GM12878 (cell line): Measurements from ENCODE around the gene KDM4D. TPM values are rescaled to one million over a fixed set of nuclear protein-coding genes. Genes with fewer than 3 reads are reported as not detected.

Experiments used
- ATAC-seq: fragments of 200-7000 bp; cut with Tn5 transposase; 3 replicates; pipeline ENCODE4 v1.9.1; 2020; ENCODE audit warnings: mild to moderate bottlenecking, moderate library complexity
- BruUV-seq: library from RNA; stranded (reverse); fragments of 400-500 nt; replicated peaks from 2 replicates; lab custom pipeline; 2021; lab: Mats Ljungman, UMichigan
- CTCF ChIA-PET: fragments of 300-600 bp; sonication (Branson Sonifier 250); formaldehyde crosslinking; extraction: SDS; loops from one replicate; lab custom pipeline; 2021; ENCODE audit warnings: inconsistent platforms; lab: Yijun Ruan, JAX
- POLR2A ChIA-PET: fragments of 350-600 bp; formaldehyde crosslinking; extraction: SDS; loops from one replicate; lab custom pipeline; 2021; ENCODE audit warnings: inconsistent platforms; lab: Charles Lee
- RAD21 ChIA-PET: fragments of 300-600 bp; sonication (Branson Sonifier 250); formaldehyde crosslinking; loops from one replicate; lab custom pipeline; 2023; ENCODE audit warnings: antibody characterized with exemption; ENCODE audit not compliant: unreplicated experiment; lab: Charles Lee
- SMC1A ChIA-PET: fragments of 300-600 bp; sonication (Branson Sonifier 250); formaldehyde crosslinking; loops from one replicate; lab custom pipeline; 2023; ENCODE audit not compliant: unreplicated experiment, uncharacterized antibody; lab: Charles Lee
- DNase-seq: peaks from one replicate; pipeline ENCODE4 v3.0.0-alpha.2; 2011; ENCODE audit warnings: low read depth, low spot score
- FAIRE-seq: peaks from 3 replicates; lab custom pipeline; 2011; peaks lifted over from hg19 to GRCh38; lab: Jason Lieb, UNC
- H2AFZ ChIP-seq: 2 replicates; pipeline ENCODE4 v1.6.0; 2011; ENCODE audit warnings: low read depth, low read length, control low read depth; ENCODE audit not compliant: control insufficient read depth
- H3K27ac ChIP-seq: 2 replicates; pipeline ENCODE4 v1.5.1; 2011; ENCODE audit warnings: control low read depth; ENCODE audit not compliant: control insufficient read depth, insufficient read depth
- H3K27me3 ChIP-seq, 2 experiments: replicated peaks in 1 of 2; 2 replicates each; pipeline versions ENCODE4 v1.6.0 to v1.6.1; 2011; ENCODE audit warnings: low read length in 1 of 2; ENCODE audit not compliant: control insufficient read depth in 2 of 2, insufficient read depth in 2 of 2
- H3K36me3 ChIP-seq, 2 experiments: 2 replicates each; pipeline ENCODE4 v1.5.1; 2011; ENCODE audit warnings: low read length in 1 of 2; ENCODE audit not compliant: control insufficient read depth in 2 of 2, insufficient read depth in 2 of 2
- H3K4me1 ChIP-seq: 2 replicates; pipeline ENCODE4 v1.6.1; 2011; ENCODE audit warnings: mild to moderate bottlenecking, low read length, moderate library complexity, mixed read lengths; ENCODE audit not compliant: control insufficient read depth, insufficient read depth
- H3K4me2 ChIP-seq: 2 replicates; pipeline ENCODE4 v1.6.0; 2011; ENCODE audit warnings: control low read depth; ENCODE audit not compliant: control insufficient read depth, insufficient read depth
- H3K4me3 ChIP-seq: fragments of 200-600 bp; sonication (generic); 2 replicates; pipeline ENCODE4 v1.5.1; 2016
- H3K79me2 ChIP-seq: 2 replicates; pipeline ENCODE4 v1.6.0; 2011; ENCODE audit warnings: low read length; ENCODE audit not compliant: control insufficient read depth, insufficient read depth
- H3K9ac ChIP-seq: 2 replicates; pipeline ENCODE4 v1.8.0; 2011; ENCODE audit warnings: low read length, control low read depth, mixed read lengths; ENCODE audit not compliant: control insufficient read depth, insufficient read depth
- H3K9me3 ChIP-seq: replicated peaks from 3 replicates; pipeline ENCODE4 v1.5.1; 2011; ENCODE audit warnings: mild to moderate bottlenecking, low read length; ENCODE audit not compliant: control insufficient read depth, insufficient read depth
- H4K20me1 ChIP-seq: 2 replicates; pipeline ENCODE4 v1.6.0; 2011; ENCODE audit not compliant: control insufficient read depth, insufficient read depth
- E2F4 ChIP-seq: IDR thresholded peaks from 2 replicates; pipeline ENCODE4 v1.6.1; 2012; ENCODE audit warnings: low read depth, low read length, improper control_type of control experiment
- HCFC1 ChIP-seq: fragments of 150-350 bp; IDR thresholded peaks from 2 replicates; pipeline ENCODE4 v1.6.1; 2014; ENCODE audit warnings: low read length
- HDAC2 ChIP-seq: fragments of 200-600 bp; sonication (generic); IDR thresholded peaks from 2 replicates; pipeline ENCODE4 v1.6.1; 2017
- KAT2A ChIP-seq: conservative IDR thresholded peaks from 2 replicates; pipeline ENCODE4 v1.6.1; 2011; ENCODE audit warnings: low read depth, low read length; ENCODE audit not compliant: control insufficient read depth
- MLLT1 ChIP-seq: fragments of 450-650 bp; IDR thresholded peaks from 2 replicates; pipeline ENCODE4 v1.6.1; 2016; ENCODE audit warnings: mild to moderate bottlenecking
- NR2C2 ChIP-seq: IDR thresholded peaks from 2 replicates; pipeline ENCODE4 v1.6.1; 2011; ENCODE audit warnings: borderline replicate concordance, low read depth; ENCODE audit not compliant: control insufficient read depth, insufficient read length
- NR2F1 ChIP-seq: fragments of 450-650 bp; conservative IDR thresholded peaks from 2 replicates; pipeline ENCODE4 v1.6.1; 2017; ENCODE audit warnings: mild to moderate bottlenecking
- POU2F2 ChIP-seq: IDR thresholded peaks from 3 replicates; pipeline ENCODE4 v1.6.1; 2011; ENCODE audit warnings: low read depth, mild to moderate bottlenecking, low read length, borderline replicate concordance
- RELB ChIP-seq: fragments of 450-650 bp; IDR thresholded peaks from 2 replicates; pipeline ENCODE4 v1.6.1; 2017; ENCODE audit warnings: low read depth, mild to moderate bottlenecking, moderate library complexity
- STAT1 ChIP-seq: fragments of 450-650 bp; conservative IDR thresholded peaks from 2 replicates; pipeline ENCODE4 v1.6.1; 2014; ENCODE audit warnings: antibody characterized with exemption, mild to moderate bottlenecking
- TCF12 ChIP-seq: IDR thresholded peaks from 2 replicates; pipeline ENCODE4 v1.6.1; 2011; ENCODE audit warnings: low read depth, mild to moderate bottlenecking, low read length
- YBX1 ChIP-seq: fragments of 450-650 bp; IDR thresholded peaks from 2 replicates; pipeline ENCODE4 v1.6.1; 2016; ENCODE audit warnings: antibody characterized with exemption
- ZNF217 ChIP-seq: fragments of 450-650 bp; IDR thresholded peaks from 2 replicates; pipeline ENCODE4 v1.6.1; 2017; ENCODE audit warnings: antibody characterized with exemption, mild to moderate bottlenecking
- WGBS: methylation state at CpG from one replicate; pipeline ENCODE4 v1.1.6; 2016; ENCODE audit warnings: low lambda C conversion rate; ENCODE audit not compliant: insufficient replicate concordance, insufficient coverage; ENCODE audit errors: missing lambda C conversion rate; 5-methylcytosine and 5-hydroxymethylcytosine counted together
- in situ Hi-C: fragments of 300-500 bp; cut with MboI; formaldehyde crosslinking; loops from 9 replicates; pipeline ENCODE4 v1.14.3; 2018; ENCODE audit warnings: mixed read lengths
- intact Hi-C: fragments of 100-400 bp; cut with micrococcal nuclease; formaldehyde crosslinking; loops from one replicate; pipeline ENCODE4 v1.14.2; 2022; ENCODE audit not compliant: unreplicated experiment
- polyA plus RNA-seq, 11 experiments: library from polyadenylated mRNA; depleted of rRNA in 4 of 11; unstranded in 6 of 11; stranded (reverse) in 5 of 11; fragments of >200 nt; fragmentation: Nextera tagmentation in 4 of 11; fragmentation: Illumina TruSeq in 1 of 11; extraction: Ambion mirVana in 4 of 11; extraction: Trizol in 1 of 11; gene quantifications; 1 replicate in 1 of 11; 2 replicates in 10 of 11; pipeline versions ENCODE4 v1.2.1 to v1.2.3, GENCODE V29; 2011 to 2016; ENCODE audit warnings: inconsistent platforms in 2 of 11, missing spikeins in 2 of 11, low read depth in 1 of 11
- total RNA-seq, 4 experiments: library from RNA; depleted of rRNA in 3 of 4; stranded (reverse); fragments of >200 nt in 3 of 4; fragmentation: Illumina TruSeq in 1 of 4; extraction: Trizol in 1 of 4; gene quantifications; 2 replicates each; pipeline versions ENCODE4 v1.2.1 to v1.2.3, GENCODE V29; 2013 to 2021
- TF ChIP-seq, protein P1 (sequence below): fragments of 450-650 bp; IDR thresholded peaks from 2 replicates; pipeline ENCODE4 v1.6.1; 2018; ENCODE audit warnings: mild to moderate bottlenecking, low read depth, moderate library complexity; ENCODE audit not compliant: partially characterized antibody
- TF ChIP-seq, protein P2 (sequence below): IDR thresholded peaks from 2 replicates; pipeline ENCODE4 v1.6.1; 2011; ENCODE audit warnings: low read depth, low read length, improper control_type of control experiment, borderline replicate concordance

Gene KDM4D
- total and polyA plus RNA-seq, 10 of the 15 experiments (the other 5 are each of a cell fraction or from before 2014, with no cell fraction given) = 0.63 to 2.6 (median 1.3) TPM

- BruUV-seq = no TSS peak
- H4K20me1 ChIP-seq = no peaks in the 10 kb centered on the region
- 96% methylated on average over 2 of the region's 2 CpGs for WGBS
- no peaks in the 10 kb centered on the region for H3K4me1 ChIP-seq
- no peak overlapping the region for H3K9ac ChIP-seq
- H3K4me2 ChIP-seq = no peak overlapping the region
- in situ Hi-C loops = no loop called here
- no peak overlapping the region for H3K4me3 ChIP-seq
- RAD21 ChIA-PET = no interaction called here
- intact Hi-C loops = no loop called here
- H3K27me3 ChIP-seq = no peaks in the 10 kb centered on the region
- no peak for ATAC-seq
- FAIRE-seq = no peak
- TF ChIP-seq, protein P1, sequence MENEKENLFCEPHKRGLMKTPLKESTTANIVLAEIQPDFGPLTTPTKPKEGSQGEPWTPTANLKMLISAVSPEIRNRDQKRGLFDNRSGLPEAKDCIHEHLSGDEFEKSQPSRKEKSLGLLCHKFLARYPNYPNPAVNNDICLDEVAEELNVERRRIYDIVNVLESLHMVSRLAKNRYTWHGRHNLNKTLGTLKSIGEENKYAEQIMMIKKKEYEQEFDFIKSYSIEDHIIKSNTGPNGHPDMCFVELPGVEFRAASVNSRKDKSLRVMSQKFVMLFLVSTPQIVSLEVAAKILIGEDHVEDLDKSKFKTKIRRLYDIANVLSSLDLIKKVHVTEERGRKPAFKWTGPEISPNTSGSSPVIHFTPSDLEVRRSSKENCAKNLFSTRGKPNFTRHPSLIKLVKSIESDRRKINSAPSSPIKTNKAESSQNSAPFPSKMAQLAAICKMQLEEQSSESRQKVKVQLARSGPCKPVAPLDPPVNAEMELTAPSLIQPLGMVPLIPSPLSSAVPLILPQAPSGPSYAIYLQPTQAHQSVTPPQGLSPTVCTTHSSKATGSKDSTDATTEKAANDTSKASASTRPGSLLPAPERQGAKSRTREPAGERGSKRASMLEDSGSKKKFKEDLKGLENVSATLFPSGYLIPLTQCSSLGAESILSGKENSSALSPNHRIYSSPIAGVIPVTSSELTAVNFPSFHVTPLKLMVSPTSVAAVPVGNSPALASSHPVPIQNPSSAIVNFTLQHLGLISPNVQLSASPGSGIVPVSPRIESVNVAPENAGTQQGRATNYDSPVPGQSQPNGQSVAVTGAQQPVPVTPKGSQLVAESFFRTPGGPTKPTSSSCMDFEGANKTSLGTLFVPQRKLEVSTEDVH = no peak
- TF ChIP-seq RELB (no peak), YBX1 (no peak), POU2F2 (no peak), ZNF217 (no peak), NR2F1 (no peak), NR2C2 (no peak), MLLT1 (no peak), STAT1 (no peak), HCFC1 (no peak), HDAC2 (no peak), E2F4 (no peak), TCF12 (no peak), KAT2A (no peak)
- TF ChIP-seq, protein P2, sequence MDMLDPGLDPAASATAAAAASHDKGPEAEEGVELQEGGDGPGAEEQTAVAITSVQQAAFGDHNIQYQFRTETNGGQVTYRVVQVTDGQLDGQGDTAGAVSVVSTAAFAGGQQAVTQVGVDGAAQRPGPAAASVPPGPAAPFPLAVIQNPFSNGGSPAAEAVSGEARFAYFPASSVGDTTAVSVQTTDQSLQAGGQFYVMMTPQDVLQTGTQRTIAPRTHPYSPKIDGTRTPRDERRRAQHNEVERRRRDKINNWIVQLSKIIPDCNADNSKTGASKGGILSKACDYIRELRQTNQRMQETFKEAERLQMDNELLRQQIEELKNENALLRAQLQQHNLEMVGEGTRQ = no peak
- CTCF ChIA-PET = no interaction called here
- POLR2A ChIA-PET = no interaction called here
- H3K36me3 ChIP-seq = no peaks in the 10 kb centered on the region
- H2AFZ ChIP-seq = no peak overlapping the region
- H3K9me3 ChIP-seq = no peaks in the 10 kb centered on the region
- no peaks in the 10 kb centered on the region for H3K79me2 ChIP-seq
- no peak for DNase-seq
- no peak overlapping the region for H3K27ac ChIP-seq
- SMC1A ChIA-PET = interaction anchor here (0.6 kb wide), 1 partner anchor 74 kb away, joined by 3 read pairs; no protein-coding TSS in a partner anchor
Measured at GRCh38 chr11:94993400-94993943, 20.0 kb downstream of the KDM4D start.
